Cortex of kidney (tissue), 1 donor: ENCODE measurements around the gene ANKRD33B.
"Not testable (repeated sequence)": the region's sequence is repeated elsewhere in the genome, so short reads cannot be mapped to it uniquely, and the experiment has no call there.

Source experiments
- DNase-seq: peaks from one replicate; lab custom pipeline; 2025; lab: John Stamatoyannopoulos, UW

ANKRD33B gene

GRCh38 chr5:10563945-10564837 is at the start of gene ANKRD33B:
ANKRD33B (plus strand) TSS chr5:10564070; CDS start chr5:10564468, 398 bp downstream.
- peak; percentile 25 for DNase-seq

DNA sequence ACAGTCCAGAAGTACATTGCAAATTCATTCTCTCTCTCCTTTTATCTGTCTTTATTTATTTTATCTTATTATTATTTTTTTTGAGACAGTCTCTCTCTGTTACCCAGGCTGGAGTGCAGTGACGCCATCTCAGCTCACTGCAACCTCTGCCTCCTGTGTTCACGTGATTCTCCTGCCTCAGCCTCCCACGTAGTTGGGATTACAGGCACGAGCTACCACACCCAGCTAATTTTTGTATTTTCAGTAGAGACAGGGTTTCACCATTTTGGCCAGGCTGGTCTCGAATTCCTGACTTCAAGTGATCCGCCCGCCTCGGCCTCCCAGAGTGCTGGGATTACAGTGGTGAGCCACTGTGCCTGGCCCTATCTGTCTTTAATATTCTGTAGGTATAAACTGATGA is 49.3 kb upstream of the ANKRD33B start:
- DNase-seq, result not testable (repeated sequence)

GRCh38 chr5:10515492-10515891 is 48.4 kb upstream of the ANKRD33B start:
- DNase-seq, result no peak

GRCh38 chr5:10518347-10518746 is 45.5 kb upstream of the ANKRD33B start:
- DNase-seq, result no peak

DNA sequence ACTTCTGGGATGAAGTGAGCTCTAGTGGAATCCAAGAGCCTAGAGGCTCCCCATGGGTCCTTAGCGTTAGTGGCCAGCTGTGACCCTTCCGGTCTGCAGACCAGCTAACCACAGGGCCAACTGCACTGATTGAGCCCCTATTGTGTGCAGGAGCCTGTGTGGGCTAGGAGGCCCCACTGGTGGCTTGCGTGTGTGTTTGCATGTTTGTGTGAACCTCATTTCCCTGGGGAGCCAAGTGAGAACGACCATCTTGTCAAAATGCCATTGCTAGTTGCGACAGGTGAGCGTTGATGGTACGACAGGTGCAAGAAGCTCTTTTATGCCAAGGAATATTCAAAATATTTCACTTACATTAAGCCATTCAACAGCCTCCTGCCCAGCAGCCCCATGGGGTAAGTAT is 44.1 kb upstream of the ANKRD33B start:
- no peak for DNase-seq

GRCh38 chr5:10520706-10521105 is 43.2 kb upstream of the ANKRD33B start:
- no peak for DNase-seq

GRCh38 chr5:10521466-10522223 is 42.2 kb upstream of the ANKRD33B start:
- DNase-seq, result no peak

DNA sequence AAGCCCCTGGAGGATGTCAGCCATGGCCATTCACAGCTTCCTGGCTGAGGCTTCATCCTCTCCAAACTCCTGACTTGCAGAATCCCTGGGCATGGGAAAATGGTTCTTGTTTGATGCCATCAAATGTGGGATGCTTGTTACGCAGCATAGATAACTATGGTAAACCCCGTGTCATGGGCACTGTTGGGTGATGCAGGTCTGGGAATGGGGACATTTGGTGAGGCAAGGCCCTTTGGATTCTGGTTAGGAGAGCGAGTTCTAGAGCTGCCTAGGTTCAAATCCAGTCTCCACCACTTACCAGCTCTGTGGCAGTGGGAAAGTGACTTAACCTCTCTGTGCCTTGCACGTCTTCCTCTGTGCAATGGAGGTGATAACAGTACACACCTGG is 41.7 kb upstream of the ANKRD33B start:
- no peak for DNase-seq

DNA sequence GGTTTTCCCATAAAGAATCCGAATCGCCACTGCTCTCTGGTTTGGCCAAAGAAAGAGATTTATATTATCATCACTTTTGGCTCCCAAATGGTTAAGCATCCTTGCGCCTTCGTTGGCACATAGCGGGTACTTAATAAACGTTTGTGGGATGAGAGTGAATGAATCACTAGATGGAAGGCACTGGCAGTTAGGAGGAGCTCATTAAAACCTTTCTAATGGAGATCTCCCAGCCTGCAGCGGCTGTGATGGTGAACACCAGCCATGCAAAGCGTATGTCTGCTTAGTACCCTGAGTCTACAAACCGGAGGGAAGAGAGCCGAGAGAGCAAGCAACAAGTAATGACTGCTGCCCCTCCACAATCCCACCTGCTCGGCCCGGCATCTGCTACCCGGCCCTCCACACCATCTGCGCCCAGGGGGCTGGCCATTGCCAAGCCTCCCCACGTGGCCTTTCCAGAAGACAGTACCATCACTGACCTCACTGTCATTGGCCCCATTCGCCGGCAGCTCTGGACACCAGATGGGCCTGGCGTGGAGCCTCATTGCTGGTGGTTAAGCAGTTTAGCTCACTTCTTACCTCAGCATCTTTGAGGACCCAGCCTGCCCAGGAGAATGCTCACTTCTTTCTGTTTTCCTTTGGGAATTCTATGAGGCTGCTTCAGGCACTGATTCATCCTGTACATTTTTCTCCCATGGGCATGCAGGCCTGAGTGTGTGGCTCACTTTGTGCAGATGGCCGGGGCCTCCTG is 39.3 kb upstream of the ANKRD33B start:
- no peak for DNase-seq

GRCh38 chr5:10525124-10525495 is 38.8 kb upstream of the ANKRD33B start:
- DNase-seq, result no peak

- no peak for DNase-seq
These were observed 36.5 kb upstream of the ANKRD33B start for GRCh38 chr5:10527281-10527950.

DNA sequence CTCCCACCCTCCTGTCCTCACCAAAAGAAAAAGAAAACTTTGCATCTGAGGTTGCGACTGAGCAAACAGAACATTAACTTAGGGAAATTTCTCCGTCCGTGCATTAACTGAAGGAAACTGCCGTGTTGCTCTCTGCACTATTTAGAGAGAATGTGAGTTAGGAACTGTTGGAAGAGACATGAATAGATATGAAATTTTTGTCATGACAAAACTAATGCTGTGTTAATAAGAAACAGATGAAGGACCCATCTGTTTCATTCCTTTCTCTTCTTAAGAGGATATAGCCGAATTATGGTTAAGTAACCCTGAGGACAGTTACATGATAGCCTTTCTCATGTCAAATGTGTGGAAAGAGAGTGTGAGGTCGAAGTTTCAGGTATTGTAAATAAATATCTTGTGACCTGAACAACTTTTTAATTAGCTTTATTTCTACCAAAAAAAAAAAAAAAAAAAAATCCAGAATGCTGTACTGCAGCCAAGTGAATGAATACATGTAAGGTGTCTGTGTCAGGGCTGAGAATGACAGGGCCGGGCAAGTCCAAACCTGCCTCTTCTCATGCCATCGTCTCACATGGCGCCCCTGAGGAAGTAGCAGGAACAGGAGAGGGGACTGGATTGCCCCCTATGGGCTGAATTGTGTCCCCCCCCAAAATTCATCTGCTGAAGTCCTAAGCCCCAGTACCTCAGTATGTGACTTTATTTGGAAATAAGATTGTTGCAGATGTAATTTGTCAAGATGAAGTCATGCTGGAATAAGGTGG is 35.6 kb upstream of the ANKRD33B start:
- no peak for DNase-seq

GRCh38 chr5:10528827-10529226 is 35.0 kb upstream of the ANKRD33B start:
- DNase-seq, result no peak

DNA sequence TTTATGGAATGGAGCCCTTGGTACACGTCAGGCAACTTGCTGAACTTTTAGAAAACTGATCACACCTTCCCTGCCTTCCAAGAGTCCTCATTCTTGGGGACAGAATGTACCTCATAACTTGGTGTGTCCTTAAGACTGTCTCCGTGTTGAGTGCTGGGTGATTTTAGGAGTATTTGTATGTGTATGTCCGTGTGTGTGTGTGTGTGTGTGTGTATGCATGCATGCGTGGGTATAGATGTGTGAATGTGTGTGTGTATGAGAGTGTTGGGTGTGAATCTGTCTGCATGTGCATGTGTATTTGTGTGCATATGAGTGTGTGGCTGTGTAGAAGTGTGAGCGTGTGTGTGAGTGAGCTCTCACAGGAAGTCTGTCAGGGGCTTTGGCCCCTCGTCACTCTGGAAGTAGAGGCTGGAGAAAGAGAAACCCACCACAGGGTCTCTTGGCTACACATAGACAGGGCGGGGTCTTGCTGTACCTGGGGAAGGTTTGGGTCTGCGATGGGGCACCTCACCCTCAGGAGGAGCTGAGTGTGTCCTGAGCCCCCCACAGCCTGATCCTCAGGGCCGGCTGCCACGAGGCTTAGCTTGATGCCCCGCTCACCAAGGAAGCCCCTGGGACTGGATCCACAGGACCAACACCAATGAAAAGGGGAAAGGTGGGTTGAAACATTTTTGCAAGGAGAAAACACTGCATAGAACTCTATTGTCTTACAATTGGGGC is 33.1 kb upstream of the ANKRD33B start:
- no peak for DNase-seq

DNA sequence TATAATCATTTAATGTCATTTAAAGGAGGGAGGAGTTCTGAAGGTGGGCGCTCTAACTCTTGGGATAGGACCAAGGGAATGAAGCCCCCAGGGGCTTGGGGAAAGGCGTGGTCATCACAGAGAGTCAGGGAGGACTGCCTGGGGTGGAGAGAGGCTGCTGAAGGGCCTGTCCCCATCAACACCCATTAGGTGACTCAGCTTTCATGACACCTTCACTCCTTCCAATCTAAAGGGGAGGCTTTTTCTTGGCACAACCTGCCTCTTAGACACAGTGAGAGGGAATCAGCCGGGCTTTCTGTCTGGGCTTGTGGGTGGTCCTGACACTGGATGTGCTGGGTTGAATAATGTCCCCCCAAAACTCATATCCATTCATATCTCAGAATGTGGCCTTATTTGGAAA is 31.4 kb upstream of the ANKRD33B start:
- no peak for DNase-seq

GRCh38 chr5:10533226-10533625 is 30.6 kb upstream of the ANKRD33B start:
- no peak for DNase-seq

DNA sequence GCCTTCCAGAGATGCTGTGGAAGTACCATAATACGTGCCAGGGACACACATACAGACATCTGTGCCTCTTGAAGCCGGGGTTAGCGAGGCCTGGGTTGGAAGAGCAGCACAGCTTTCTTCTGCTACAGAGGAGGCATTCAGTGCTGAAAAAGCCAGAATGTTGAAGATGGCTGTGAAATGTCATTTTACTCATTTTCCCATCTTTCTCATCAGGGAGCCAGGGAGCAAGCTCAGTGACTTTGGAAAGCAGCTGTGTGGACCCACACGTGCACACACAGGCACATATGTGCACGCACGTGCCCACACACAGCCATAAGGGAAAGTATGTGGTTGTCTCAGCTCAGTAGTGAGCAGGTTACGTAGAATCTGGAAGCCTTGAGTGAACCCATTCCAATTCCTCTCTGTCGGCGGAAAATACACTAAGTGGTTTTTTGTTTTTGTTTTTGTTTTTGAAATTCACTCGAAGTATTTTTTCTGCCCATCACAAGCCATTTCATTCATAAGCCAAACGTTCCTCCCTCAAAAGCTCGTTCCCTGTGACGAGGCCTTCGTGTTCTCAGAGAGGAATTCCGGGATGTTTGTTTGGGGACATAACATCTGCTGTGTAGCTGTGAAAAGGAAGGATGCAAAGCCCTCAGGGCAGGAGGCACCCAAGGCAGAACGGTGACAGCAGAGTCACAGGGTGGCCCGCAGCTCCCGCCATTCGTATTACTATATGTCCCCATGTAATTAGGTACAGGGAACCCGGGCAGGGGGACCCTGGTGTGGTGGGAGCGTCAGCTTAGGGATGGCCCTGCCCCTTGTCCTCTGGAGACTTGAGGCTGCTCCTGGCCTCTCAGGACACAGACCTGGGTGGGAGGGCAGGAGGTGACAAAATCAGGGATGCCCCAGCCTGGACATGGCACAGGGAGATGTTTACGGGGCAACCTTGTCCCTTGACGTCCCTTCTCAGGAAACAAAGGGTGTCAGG is 29.0 kb upstream of the ANKRD33B start:
- DNase-seq, result no peak

DNA sequence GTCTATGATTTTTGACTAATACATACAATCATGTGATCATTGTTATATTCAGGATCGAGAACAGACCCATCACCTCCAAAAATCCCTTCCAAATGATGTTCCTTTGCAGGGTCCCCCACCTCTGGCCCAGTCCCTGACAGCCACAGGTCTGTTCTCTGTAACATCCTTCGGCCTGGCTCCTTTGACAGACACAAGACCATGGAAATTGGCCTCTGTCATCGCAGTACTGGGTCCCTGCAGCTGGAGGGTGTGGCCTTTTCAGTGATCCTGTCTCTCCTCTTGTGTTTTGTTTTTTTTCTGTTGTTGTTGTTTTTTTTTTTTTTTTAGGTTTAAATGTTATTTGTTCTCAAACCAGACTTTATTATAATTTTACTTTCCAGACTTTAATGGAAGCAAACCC is 27.4 kb upstream of the ANKRD33B start:
- no peak for DNase-seq

DNA sequence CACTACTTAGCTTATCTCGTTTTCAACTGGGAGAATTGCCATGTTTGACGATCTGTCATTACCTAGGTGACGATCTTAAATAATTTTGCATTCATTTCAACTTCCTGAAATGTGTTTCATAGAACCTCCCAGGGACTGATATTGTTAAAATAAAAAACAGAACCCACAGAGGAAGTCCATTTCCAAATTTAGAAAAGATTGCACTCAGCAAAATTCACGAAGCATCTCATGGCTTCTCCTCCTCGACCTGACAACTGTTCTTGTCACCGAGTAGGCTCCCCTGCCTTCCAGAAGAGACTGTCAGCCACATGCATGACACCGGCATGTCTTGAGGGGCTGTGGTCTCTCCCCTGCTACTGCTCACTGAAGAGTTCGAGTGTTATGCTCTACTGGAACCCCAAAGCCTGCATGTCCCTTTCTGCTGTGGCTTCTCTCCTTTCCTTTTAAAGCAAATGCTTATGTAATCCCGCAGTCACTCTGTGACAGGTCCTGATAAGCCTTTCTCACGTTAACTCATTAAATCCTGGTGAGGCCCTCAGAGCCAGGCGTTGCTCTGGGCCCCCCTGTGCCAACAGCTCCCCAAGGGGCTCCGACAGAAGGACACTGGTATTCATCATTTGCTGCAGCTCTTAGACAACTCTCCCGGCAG is 26.8 kb upstream of the ANKRD33B start:
- DNase-seq, result no peak
